Measurements from ENCODE around the gene VEZF1. TPM values are rescaled to one million over a fixed set of nuclear protein-coding genes. Genes with fewer than 3 reads are reported as not detected.

VEZF1 gene
- total and polyA plus RNA-seq, 2 experiments from 2014 or later: 36.0 to 67.7 TPM

DNA sequence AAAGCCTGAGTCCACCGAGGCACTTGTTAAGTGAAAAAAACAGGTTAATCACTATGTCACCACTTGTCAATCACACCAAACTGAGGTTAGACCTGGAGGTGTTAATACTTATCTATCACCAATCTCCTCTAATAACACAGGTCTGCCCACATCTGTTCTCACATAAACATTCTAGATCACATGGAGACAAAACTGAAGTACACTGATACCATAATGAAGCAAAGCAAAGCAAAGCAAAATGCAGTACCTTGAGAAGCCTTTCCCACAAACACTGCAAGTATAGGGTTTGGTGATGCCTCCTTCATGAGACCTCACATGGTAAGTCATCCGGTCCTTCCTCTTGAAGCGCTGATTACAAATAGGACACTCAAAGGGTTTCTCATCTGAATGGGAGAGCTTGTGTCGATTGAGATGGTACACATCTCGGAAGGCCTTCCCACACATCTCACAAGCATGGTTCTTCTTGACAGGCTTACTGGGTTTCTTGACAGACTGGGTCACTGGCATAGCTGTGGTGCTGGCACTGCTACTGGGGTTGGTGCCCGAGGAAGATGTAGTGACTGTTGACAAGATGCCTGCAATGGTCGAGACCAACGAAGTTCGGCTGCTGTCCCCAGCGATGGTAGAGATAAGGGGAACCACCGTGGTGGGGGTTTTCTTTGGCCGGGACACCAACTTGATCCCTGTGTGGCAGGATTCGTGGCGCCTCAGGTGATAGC, 5.4 kb downstream of the VEZF1 start (continued):
- TF ChIP-seq, protein P1, sequence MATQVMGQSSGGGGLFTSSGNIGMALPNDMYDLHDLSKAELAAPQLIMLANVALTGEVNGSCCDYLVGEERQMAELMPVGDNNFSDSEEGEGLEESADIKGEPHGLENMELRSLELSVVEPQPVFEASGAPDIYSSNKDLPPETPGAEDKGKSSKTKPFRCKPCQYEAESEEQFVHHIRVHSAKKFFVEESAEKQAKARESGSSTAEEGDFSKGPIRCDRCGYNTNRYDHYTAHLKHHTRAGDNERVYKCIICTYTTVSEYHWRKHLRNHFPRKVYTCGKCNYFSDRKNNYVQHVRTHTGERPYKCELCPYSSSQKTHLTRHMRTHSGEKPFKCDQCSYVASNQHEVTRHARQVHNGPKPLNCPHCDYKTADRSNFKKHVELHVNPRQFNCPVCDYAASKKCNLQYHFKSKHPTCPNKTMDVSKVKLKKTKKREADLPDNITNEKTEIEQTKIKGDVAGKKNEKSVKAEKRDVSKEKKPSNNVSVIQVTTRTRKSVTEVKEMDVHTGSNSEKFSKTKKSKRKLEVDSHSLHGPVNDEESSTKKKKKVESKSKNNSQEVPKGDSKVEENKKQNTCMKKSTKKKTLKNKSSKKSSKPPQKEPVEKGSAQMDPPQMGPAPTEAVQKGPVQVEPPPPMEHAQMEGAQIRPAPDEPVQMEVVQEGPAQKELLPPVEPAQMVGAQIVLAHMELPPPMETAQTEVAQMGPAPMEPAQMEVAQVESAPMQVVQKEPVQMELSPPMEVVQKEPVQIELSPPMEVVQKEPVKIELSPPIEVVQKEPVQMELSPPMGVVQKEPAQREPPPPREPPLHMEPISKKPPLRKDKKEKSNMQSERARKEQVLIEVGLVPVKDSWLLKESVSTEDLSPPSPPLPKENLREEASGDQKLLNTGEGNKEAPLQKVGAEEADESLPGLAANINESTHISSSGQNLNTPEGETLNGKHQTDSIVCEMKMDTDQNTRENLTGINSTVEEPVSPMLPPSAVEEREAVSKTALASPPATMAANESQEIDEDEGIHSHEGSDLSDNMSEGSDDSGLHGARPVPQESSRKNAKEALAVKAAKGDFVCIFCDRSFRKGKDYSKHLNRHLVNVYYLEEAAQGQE (IDR thresholded peaks at IDR 0.05; ENCODE audit: unreplicated experiment): no peak

DNA sequence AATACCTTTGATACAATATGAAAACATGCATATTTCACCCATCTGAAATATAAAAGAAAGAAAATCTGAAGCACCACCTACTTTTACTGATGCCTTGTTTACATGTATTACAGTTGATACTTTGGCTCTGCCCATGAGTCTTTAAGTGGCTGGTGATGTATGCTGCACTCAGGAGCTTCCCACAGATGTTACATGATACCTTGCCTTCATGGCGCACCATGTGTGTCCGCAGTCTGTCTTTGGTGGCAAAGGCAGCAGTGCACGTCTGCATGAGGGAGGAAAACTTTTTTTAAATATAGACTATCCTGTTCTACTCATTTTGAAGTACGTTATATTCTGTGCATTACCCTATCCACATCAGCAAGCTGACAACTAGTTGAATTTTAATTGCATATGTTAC, 7.5 kb downstream of the VEZF1 start:
- peaks cover 35% of the 10 kb centered on the region for H4K20me1 ChIP-seq (replicated peaks; ENCODE audit: insufficient read depth)
- DNase-seq (ENCODE audit: low spot score): no peak
- H3K27me3 ChIP-seq (ENCODE audit: insufficient read depth): no peaks in the 10 kb centered on the region
- H3K4me2 ChIP-seq: no peak overlapping the region
- H3K9me2 ChIP-seq (ENCODE audit: insufficient read depth): no peaks in the 10 kb centered on the region
- 0 out of 2 replicates have a peak, but pooled peaks cover 6% of the 10 kb centered on the region for H3F3A ChIP-seq (replicated peaks; ENCODE audit: low read depth)
- Mint-ChIP-seq H3K9me3 (no peaks in the 10 kb centered on the region), H3K27ac (no peak overlapping the region), H3K4me3 (no peak overlapping the region), H3K27me3 (ENCODE audit: insufficient read depth, low read depth, poor library complexity) (peaks cover 6% of the 10 kb centered on the region), H3K36me3 (ENCODE audit: low read depth) (peaks cover 55% of the 10 kb centered on the region), H3K4me1 (peaks cover 18% of the 10 kb centered on the region; the same call in 2 of the 3 replicates)
- no peak overlapping the region for H3K4me3 ChIP-seq
- H2AFZ ChIP-seq: no peak overlapping the region
- H3K79me2 ChIP-seq (replicated peaks; ENCODE audit: insufficient read depth): peaks cover 56% of the 10 kb centered on the region
- no peaks in the 10 kb centered on the region; the same call in 1 of the 2 replicates for H3K4me1 ChIP-seq (ENCODE audit: insufficient read depth)
- no peak for ATAC-seq
- H3K27ac ChIP-seq (ENCODE audit: low read depth): no peak overlapping the region
- peaks cover 41% of the 10 kb centered on the region; the same call in 1 of the 2 replicates for H3K36me3 ChIP-seq (ENCODE audit: insufficient read depth)
- TF ChIP-seq ZNF114 (CRISPR knock-in tag; IDR thresholded peaks at IDR 0.05): no peak
- TF ChIP-seq, protein P2, sequence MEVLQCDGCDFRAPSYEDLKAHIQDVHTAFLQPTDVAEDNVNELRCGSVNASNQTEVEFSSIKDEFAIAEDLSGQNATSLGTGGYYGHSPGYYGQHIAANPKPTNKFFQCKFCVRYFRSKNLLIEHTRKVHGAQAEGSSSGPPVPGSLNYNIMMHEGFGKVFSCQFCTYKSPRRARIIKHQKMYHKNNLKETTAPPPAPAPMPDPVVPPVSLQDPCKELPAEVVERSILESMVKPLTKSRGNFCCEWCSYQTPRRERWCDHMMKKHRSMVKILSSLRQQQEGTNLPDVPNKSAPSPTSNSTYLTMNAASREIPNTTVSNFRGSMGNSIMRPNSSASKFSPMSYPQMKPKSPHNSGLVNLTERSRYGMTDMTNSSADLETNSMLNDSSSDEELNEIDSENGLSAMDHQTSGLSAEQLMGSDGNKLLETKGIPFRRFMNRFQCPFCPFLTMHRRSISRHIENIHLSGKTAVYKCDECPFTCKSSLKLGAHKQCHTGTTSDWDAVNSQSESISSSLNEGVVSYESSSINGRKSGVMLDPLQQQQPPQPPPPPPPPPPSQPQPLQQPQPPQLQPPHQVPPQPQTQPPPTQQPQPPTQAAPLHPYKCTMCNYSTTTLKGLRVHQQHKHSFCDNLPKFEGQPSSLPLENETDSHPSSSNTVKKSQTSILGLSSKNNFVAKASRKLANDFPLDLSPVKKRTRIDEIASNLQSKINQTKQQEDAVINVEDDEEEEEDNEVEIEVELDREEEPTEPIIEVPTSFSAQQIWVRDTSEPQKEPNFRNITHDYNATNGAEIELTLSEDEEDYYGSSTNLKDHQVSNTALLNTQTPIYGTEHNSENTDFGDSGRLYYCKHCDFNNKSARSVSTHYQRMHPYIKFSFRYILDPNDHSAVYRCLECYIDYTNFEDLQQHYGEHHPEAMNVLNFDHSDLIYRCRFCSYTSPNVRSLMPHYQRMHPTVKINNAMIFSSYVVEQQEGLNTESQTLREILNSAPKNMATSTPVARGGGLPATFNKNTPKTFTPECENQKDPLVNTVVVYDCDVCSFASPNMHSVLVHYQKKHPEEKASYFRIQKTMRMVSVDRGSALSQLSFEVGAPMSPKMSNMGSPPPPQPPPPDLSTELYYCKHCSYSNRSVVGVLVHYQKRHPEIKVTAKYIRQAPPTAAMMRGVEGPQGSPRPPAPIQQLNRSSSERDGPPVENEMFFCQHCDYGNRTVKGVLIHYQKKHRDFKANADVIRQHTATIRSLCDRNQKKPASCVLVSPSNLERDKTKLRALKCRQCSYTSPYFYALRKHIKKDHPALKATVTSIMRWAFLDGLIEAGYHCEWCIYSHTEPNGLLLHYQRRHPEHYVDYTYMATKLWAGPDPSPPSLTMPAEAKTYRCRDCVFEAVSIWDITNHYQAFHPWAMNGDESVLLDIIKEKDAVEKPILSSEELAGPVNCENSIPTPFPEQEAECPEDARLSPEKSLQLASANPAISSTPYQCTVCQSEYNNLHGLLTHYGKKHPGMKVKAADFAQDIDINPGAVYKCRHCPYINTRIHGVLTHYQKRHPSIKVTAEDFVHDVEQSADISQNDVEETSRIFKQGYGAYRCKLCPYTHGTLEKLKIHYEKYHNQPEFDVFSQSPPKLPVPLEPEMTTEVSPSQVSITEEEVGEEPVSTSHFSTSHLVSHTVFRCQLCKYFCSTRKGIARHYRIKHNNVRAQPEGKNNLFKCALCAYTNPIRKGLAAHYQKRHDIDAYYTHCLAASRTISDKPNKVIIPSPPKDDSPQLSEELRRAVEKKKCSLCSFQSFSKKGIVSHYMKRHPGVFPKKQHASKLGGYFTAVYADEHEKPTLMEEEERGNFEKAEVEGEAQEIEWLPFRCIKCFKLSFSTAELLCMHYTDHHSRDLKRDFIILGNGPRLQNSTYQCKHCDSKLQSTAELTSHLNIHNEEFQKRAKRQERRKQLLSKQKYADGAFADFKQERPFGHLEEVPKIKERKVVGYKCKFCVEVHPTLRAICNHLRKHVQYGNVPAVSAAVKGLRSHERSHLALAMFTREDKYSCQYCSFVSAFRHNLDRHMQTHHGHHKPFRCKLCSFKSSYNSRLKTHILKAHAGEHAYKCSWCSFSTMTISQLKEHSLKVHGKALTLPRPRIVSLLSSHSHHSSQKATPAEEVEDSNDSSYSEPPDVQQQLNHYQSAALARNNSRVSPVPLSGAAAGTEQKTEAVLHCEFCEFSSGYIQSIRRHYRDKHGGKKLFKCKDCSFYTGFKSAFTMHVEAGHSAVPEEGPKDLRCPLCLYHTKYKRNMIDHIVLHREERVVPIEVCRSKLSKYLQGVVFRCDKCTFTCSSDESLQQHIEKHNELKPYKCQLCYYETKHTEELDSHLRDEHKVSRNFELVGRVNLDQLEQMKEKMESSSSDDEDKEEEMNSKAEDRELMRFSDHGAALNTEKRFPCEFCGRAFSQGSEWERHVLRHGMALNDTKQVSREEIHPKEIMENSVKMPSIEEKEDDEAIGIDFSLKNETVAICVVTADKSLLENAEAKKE (CRISPR knock-in tag; IDR thresholded peaks at IDR 0.05): no peak
- no peak for TF ChIP-seq EZH2 (IDR thresholded peaks at IDR 0.05; ENCODE audit: low read depth, unreplicated experiment)
- TF ChIP-seq POLR2AphosphoS5 (IDR thresholded peaks at IDR 0.05; ENCODE audit: low read depth): no peak
- TF ChIP-seq STAT1 (IDR thresholded peaks at IDR 0.05; ENCODE audit: unreplicated experiment): no peak
- no peak for TF ChIP-seq NANOG (IDR thresholded peaks at IDR 0.05; ENCODE audit: borderline replicate concordance)
- no peak for TF ChIP-seq JUNB (IDR thresholded peaks at IDR 0.05; ENCODE audit: unreplicated experiment)
- TF ChIP-seq CREB1 (CRISPR knock-in tag; IDR thresholded peaks at IDR 0.05; ENCODE audit: low read depth): no peak
- TF ChIP-seq ZNF331 (CRISPR knock-in tag; IDR thresholded peaks at IDR 0.05; ENCODE audit: low read depth): no peak
- TF ChIP-seq, protein P3, sequence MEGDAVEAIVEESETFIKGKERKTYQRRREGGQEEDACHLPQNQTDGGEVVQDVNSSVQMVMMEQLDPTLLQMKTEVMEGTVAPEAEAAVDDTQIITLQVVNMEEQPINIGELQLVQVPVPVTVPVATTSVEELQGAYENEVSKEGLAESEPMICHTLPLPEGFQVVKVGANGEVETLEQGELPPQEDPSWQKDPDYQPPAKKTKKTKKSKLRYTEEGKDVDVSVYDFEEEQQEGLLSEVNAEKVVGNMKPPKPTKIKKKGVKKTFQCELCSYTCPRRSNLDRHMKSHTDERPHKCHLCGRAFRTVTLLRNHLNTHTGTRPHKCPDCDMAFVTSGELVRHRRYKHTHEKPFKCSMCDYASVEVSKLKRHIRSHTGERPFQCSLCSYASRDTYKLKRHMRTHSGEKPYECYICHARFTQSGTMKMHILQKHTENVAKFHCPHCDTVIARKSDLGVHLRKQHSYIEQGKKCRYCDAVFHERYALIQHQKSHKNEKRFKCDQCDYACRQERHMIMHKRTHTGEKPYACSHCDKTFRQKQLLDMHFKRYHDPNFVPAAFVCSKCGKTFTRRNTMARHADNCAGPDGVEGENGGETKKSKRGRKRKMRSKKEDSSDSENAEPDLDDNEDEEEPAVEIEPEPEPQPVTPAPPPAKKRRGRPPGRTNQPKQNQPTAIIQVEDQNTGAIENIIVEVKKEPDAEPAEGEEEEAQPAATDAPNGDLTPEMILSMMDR (conservative IDR thresholded peaks at IDR 0.05; ENCODE audit: low read depth in 2 of 2): no peak

Data from GM23338 (cell line).